GM23338 (cell line): ENCODE results near the gene BRINP2. TPM values are rescaled to one million over a fixed set of nuclear protein-coding genes. Genes with fewer than 3 reads are reported as not detected.

Experiments
- ATAC-seq: fragments of 200-7000 bp; cut with Tn5 transposase; 3 replicates; pipeline ENCODE4 v1.9.1; 2020
- DNase-seq: peaks from one replicate; pipeline ENCODE4 v3.0.0-alpha.2; 2015; ENCODE audit warnings: low spot score
- H2AFZ ChIP-seq: fragments of 200-600 bp; sonication (generic); 2 replicates; pipeline ENCODE4 v1.8.0; 2016; ENCODE audit warnings: antibody characterized with exemption, mild to moderate bottlenecking, moderate library complexity
- H3F3A ChIP-seq: fragments of 200-600 bp; sonication (generic); replicated peaks from 2 replicates; pipeline ENCODE4 v1.8.0; 2017; ENCODE audit warnings: antibody characterized with exemption, mixed run types, low read depth
- H3K27ac ChIP-seq: fragments of 200-600 bp; sonication (generic); 2 replicates; pipeline ENCODE4 v1.6.1; 2016; ENCODE audit warnings: low read depth
- H3K27me3 ChIP-seq: fragments of 200-600 bp; sonication (generic); 2 replicates; pipeline ENCODE4 v1.8.0; 2016; ENCODE audit warnings: mild to moderate bottlenecking, mixed run types, moderate library complexity; ENCODE audit not compliant: insufficient read depth
- H3K36me3 ChIP-seq: fragments of 200-600 bp; sonication (generic); 2 replicates; pipeline ENCODE4 v1.8.0; 2016; ENCODE audit warnings: mild to moderate bottlenecking; ENCODE audit not compliant: insufficient read depth
- H3K4me1 ChIP-seq: fragments of 200-600 bp; sonication (generic); 2 replicates; pipeline ENCODE4 v1.8.0; 2016; ENCODE audit warnings: mild to moderate bottlenecking, moderate library complexity; ENCODE audit not compliant: insufficient read depth
- H3K4me2 ChIP-seq: fragments of 200-600 bp; sonication (generic); 2 replicates; pipeline ENCODE4 v1.7.1; 2017; ENCODE audit warnings: mixed run types
- H3K4me3 ChIP-seq: fragments of 200-600 bp; sonication (generic); 2 replicates; pipeline ENCODE4 v1.6.1; 2016; ENCODE audit warnings: mixed run types
- H3K79me2 ChIP-seq: fragments of 200-600 bp; sonication (generic); replicated peaks from 2 replicates; pipeline ENCODE4 v1.8.0; 2017; ENCODE audit warnings: mild to moderate bottlenecking; ENCODE audit not compliant: insufficient read depth
- H3K9me2 ChIP-seq: fragments of 200-600 bp; sonication (generic); 2 replicates; pipeline ENCODE4 v1.8.0; 2017; ENCODE audit not compliant: insufficient read depth
- H4K20me1 ChIP-seq: fragments of 200-600 bp; sonication (generic); replicated peaks from 2 replicates; pipeline ENCODE4 v1.8.0; 2017; ENCODE audit warnings: mild to moderate bottlenecking; ENCODE audit not compliant: insufficient read depth
- H3K27ac Mint-ChIP-seq: 2 replicates; pipeline ENCODE4 v1.8.0; 2020; ENCODE audit warnings: inconsistent platforms, mild to moderate bottlenecking, moderate library complexity, mixed read lengths
- H3K27me3 Mint-ChIP-seq: 3 replicates; pipeline ENCODE4 v1.8.0; 2022; ENCODE audit warnings: low read depth, mild to moderate bottlenecking, moderate library complexity, mixed read lengths, inconsistent platforms; ENCODE audit not compliant: insufficient read depth, poor library complexity
- H3K36me3 Mint-ChIP-seq: 3 replicates; pipeline ENCODE4 v1.8.0; 2021; ENCODE audit warnings: low read depth, mild to moderate bottlenecking, inconsistent platforms, moderate library complexity, mixed read lengths
- H3K4me1 Mint-ChIP-seq: 3 replicates; pipeline ENCODE4 v1.8.0; 2020; ENCODE audit warnings: mild to moderate bottlenecking, inconsistent platforms, mixed read lengths
- H3K4me3 Mint-ChIP-seq: 3 replicates; pipeline ENCODE4 v1.8.0; 2021; ENCODE audit warnings: moderate library complexity, mild to moderate bottlenecking, inconsistent platforms, mixed read lengths
- H3K9me3 Mint-ChIP-seq: 3 replicates; pipeline ENCODE4 v1.8.0; 2020; ENCODE audit warnings: moderate library complexity, mild to moderate bottlenecking, inconsistent platforms, mixed read lengths
- CREB1 ChIP-seq: fragments of 250-450 bp; sonication (Bioruptor Pico); IDR thresholded peaks from 2 replicates; pipeline ENCODE4 v1.5.0; 2020; ENCODE audit warnings: low read depth, mild to moderate bottlenecking, moderate library complexity
- EZH2phosphoT487 ChIP-seq: fragments of 200-600 bp; sonication (generic); IDR thresholded peaks from one replicate; pipeline ENCODE4 v1.8.1; 2018; ENCODE audit warnings: antibody characterized with exemption; ENCODE audit not compliant: unreplicated experiment
- NANOG ChIP-seq: IDR thresholded peaks from 2 replicates; pipeline ENCODE4 v1.6.1; 2016; ENCODE audit warnings: antibody characterized with exemption, borderline replicate concordance
- POLR2AphosphoS5 ChIP-seq: IDR thresholded peaks from 2 replicates; pipeline ENCODE4 v1.6.1; 2016; ENCODE audit warnings: antibody characterized with exemption, low read depth
- STAT1 ChIP-seq: IDR thresholded peaks from one replicate; pipeline ENCODE4 v1.6.1; 2016; ENCODE audit warnings: antibody characterized with exemption; ENCODE audit not compliant: unreplicated experiment
- ZNF114 ChIP-seq: fragments of 250-450 bp; sonication (Bioruptor Pico); IDR thresholded peaks from 2 replicates; pipeline ENCODE4 v1.5.0; 2020; ENCODE audit warnings: mild to moderate bottlenecking, moderate library complexity
- polyA plus RNA-seq: library from polyadenylated mRNA; unstranded; fragments of >200 nt; fragmentation: Nextera tagmentation; extraction: Ambion mirVana; gene quantifications from 2 replicates; pipeline ENCODE4 v1.2.1, GENCODE V29; 2016
- total RNA-seq: library from RNA; depleted of rRNA; stranded (reverse); fragments of >200 nt; shearing (Covaris generic); gene quantifications from 2 replicates; pipeline ENCODE4 v1.2.3, GENCODE V29; 2014
- TF ChIP-seq, protein P1 (sequence below): IDR thresholded peaks from one replicate; pipeline ENCODE4 v1.6.1; 2018; ENCODE audit warnings: antibody characterized with exemption; ENCODE audit not compliant: unreplicated experiment

Gene BRINP2
- total and polyA plus RNA-seq, 2 experiments from 2014 or later = 0.10 to 0.52 TPM

DNA sequence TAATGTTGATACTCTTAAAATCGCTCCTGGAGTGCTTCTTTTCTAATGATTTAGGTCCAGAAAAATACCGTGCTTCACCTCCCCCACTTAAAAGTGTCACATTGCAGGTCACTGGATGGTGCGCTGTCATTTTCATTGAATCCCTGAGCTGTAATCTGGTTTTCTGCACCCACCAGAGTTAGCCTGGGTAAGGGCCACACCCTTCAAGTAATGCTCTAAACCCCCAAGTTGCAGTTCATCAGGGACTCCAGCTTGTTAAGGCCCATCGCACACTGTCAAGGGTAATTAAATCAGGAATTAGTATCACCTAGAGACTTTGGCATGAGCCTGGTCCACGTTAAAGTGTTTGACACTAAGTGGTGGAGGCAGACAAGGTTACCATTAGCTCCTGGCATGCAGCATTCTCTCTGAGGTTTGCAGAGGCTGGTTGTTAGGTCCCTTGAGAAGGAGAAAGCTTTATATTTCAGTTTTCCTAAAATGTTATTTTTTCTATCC, 40.3 kb upstream of the BRINP2 start:
- no peak for TF ChIP-seq STAT1
- no peak for TF ChIP-seq POLR2AphosphoS5
- no peak for TF ChIP-seq CREB1 (CRISPR knock-in tag)
- TF ChIP-seq, protein P1, sequence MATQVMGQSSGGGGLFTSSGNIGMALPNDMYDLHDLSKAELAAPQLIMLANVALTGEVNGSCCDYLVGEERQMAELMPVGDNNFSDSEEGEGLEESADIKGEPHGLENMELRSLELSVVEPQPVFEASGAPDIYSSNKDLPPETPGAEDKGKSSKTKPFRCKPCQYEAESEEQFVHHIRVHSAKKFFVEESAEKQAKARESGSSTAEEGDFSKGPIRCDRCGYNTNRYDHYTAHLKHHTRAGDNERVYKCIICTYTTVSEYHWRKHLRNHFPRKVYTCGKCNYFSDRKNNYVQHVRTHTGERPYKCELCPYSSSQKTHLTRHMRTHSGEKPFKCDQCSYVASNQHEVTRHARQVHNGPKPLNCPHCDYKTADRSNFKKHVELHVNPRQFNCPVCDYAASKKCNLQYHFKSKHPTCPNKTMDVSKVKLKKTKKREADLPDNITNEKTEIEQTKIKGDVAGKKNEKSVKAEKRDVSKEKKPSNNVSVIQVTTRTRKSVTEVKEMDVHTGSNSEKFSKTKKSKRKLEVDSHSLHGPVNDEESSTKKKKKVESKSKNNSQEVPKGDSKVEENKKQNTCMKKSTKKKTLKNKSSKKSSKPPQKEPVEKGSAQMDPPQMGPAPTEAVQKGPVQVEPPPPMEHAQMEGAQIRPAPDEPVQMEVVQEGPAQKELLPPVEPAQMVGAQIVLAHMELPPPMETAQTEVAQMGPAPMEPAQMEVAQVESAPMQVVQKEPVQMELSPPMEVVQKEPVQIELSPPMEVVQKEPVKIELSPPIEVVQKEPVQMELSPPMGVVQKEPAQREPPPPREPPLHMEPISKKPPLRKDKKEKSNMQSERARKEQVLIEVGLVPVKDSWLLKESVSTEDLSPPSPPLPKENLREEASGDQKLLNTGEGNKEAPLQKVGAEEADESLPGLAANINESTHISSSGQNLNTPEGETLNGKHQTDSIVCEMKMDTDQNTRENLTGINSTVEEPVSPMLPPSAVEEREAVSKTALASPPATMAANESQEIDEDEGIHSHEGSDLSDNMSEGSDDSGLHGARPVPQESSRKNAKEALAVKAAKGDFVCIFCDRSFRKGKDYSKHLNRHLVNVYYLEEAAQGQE = no peak
- Mint-ChIP-seq H3K27me3 (no peaks in the 10 kb centered on the region), H3K4me1 (peaks cover 15% of the 10 kb centered on the region), H3K9me3 (no peaks in the 10 kb centered on the region), H3K36me3 (no peaks in the 10 kb centered on the region), H3K4me3 (no peak overlapping the region), H3K27ac (no peak overlapping the region)
- Histone ChIP-seq H4K20me1 (no peaks in the 10 kb centered on the region), H3K4me1 (peaks cover 5% of the 10 kb centered on the region; the same call in 1 of the 2 replicates), H3F3A (no peaks in the 10 kb centered on the region), H3K9me2 (no peaks in the 10 kb centered on the region), H3K79me2 (no peaks in the 10 kb centered on the region), H3K4me3 (no peak overlapping the region), H2AFZ (no peak overlapping the region), H3K36me3 (no peaks in the 10 kb centered on the region), H3K4me2 (no peak overlapping the region), H3K27ac (no peak overlapping the region), H3K27me3 (no peaks in the 10 kb centered on the region)
- ATAC-seq = no peak
- DNase-seq = no peak

DNA sequence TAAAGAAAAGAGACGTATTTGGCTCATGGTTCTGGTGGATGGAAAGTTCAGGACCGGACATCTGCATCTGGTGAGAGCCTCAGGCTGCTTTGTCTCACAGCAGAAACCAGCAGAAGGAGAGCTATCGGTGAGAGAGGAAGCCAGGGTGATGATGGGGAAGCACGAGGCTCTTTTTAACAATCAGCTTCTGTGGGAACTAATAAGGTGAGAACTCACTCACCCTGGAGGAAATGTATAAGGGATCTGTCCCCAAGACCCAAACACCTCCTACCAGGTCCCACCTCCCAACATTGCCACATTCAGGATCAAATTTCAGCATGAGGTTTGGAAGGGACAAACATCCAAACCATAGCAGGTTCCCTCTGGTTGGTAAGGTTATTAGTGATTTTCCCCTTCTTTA, 39.0 kb upstream of the BRINP2 start:
- no peaks in the 10 kb centered on the region for H3K9me3 Mint-ChIP-seq

DNA sequence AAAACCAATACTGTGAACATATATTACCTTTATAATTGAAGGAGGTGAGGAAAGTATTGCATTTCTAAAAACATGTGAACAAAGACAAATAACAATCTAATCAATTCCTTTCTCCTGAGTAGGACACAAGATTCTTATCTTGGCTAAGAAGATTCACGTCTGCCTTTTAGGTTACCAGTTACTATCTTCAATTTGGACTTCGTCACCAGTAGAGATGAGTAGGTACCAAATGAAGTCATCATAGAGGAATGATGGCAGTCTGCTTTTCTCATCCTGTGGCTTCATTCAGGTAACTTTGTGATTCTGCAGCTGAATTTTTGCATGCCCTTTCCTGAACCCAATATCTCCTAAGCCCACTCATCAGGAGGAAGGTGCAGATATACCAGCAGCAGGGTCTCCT, 38.6 kb upstream of the BRINP2 start:
- Histone ChIP-seq H3F3A (no peaks in the 10 kb centered on the region), H4K20me1 (no peaks in the 10 kb centered on the region), H3K9me2 (no peaks in the 10 kb centered on the region), H3K4me3 (no peak overlapping the region), H3K27me3 (no peaks in the 10 kb centered on the region), H3K27ac (no peak overlapping the region), H3K36me3 (no peaks in the 10 kb centered on the region), H3K4me2 (no peak overlapping the region), H3K4me1 (peaks cover 5% of the 10 kb centered on the region; the same call in 1 of the 2 replicates), H3K79me2 (no peaks in the 10 kb centered on the region), H2AFZ (no peak overlapping the region)
- H3K27ac Mint-ChIP-seq = no peak overlapping the region
- no peak overlapping the region for H3K4me3 Mint-ChIP-seq
- H3K36me3 Mint-ChIP-seq = no peaks in the 10 kb centered on the region
- H3K4me1 Mint-ChIP-seq = peaks cover 8% of the 10 kb centered on the region
- no peaks in the 10 kb centered on the region for H3K27me3 Mint-ChIP-seq
- DNase-seq (no peak), ATAC-seq (no peak)
- no peaks in the 10 kb centered on the region for H3K9me3 Mint-ChIP-seq
- TF ChIP-seq, protein P1 = no peak
- TF ChIP-seq NANOG (no peak), CREB1 (CRISPR knock-in tag) (no peak), ZNF114 (no peak), EZH2phosphoT487 (no peak), STAT1 (no peak)

More for the DNA sequence above, 39.0 kb upstream of the BRINP2 start:
- H3K4me3 Mint-ChIP-seq = no peak overlapping the region
- Histone ChIP-seq H4K20me1 (no peaks in the 10 kb centered on the region), H3K27me3 (no peaks in the 10 kb centered on the region), H3K36me3 (no peaks in the 10 kb centered on the region), H3K4me1 (peaks cover 5% of the 10 kb centered on the region; the same call in 1 of the 2 replicates), H3K4me3 (no peak overlapping the region), H3K9me2 (no peaks in the 10 kb centered on the region), H3K27ac (no peak overlapping the region), H2AFZ (no peak overlapping the region), H3K4me2 (no peak overlapping the region), H3F3A (no peaks in the 10 kb centered on the region), H3K79me2 (no peaks in the 10 kb centered on the region)
- H3K27ac Mint-ChIP-seq = no peak overlapping the region
- no peaks in the 10 kb centered on the region for H3K27me3 Mint-ChIP-seq
- DNase-seq = no peak
- H3K36me3 Mint-ChIP-seq = no peaks in the 10 kb centered on the region
- no peak for TF ChIP-seq ZNF114
- TF ChIP-seq CREB1 (CRISPR knock-in tag) = no peak
- TF ChIP-seq EZH2phosphoT487 = no peak
- TF ChIP-seq STAT1 = no peak
- no peak for ATAC-seq
- H3K4me1 Mint-ChIP-seq = peaks cover 9% of the 10 kb centered on the region
